ENCODE results near the gene DOP1A.

Gene DOP1A

DNA sequence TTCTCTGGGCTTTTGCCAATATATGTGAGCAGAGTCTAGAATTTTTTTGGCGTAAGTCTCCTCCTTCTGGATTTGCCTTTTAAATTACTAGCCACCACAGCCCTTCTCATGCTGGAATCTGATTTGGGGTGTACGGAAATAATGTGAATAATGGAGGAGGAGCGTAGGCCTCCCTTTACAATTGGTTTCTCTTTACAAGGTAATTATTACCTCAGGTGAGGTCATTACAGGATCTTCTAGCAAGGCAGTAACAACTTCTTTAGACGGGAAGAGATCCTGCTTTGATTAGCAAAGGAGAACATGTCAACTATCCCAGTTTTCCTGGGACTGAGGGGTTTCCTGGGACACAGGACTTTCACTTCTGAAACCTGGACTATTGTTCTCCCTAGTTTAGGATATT is 134.6 kb downstream of the DOP1A start:
- no peak for DNase-seq

DNA sequence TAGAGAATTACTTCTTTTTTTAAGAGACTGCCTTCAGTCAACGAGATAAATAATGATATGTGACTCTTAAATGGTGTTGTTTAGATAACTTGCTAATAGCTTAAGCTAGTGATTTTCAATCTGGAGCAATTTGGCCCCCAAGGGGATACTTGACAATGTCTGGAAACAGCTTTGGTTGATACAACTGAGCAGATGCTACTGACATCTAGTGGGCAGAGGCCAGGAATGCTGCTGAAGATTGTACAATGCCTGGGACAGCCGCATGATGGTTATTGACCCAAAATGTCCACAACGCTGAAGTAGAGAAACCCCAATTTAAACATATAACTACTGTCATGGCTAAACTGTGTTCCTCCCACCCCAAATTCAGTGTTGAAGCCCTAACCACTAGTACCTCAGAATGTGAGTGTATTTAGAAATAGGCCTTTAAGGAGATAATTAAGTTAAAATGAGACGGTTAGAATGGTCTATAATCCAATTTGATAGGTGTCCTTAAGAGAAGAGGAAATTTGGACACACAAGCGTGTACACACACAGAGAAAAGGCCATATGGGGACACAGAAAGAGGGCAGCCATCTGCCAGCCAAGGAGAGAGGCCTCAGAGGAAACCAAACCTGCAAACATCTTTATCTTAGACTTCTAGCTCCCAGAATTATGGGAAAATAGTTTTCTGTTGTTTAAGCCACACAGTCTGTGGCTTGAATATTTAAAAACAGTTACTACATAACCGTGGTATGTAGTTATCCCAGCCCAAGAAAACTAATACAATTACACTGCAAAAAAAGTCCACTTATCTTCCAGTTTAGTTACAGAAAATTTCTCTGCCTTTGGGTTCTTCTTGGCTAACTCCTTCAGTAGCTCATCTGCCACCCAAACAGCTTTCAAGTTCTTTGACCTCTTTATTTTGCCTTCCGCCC is 147.9 kb downstream of the DOP1A start:
- DNase-seq, result peak; percentile 68

GRCh38 chr6:83216806-83217205 is 149.3 kb downstream of the DOP1A start:
- no peak for DNase-seq

Measured in activated CD4-positive, alpha-beta T cell treated with anti-CD3 and anti-CD28 coated beads, Interleukin-10, Interleukin-2, amounts not matched to agents 100 ng/mL and 50 ng/mL, durations not matched to agents 16 hours and 8 hours (primary cell).